Panc1 (cell line): ENCODE results near the gene GLIPR1L2. TPM values are rescaled to one million over a fixed set of nuclear protein-coding genes. Genes with fewer than 3 reads are reported as not detected.

Source experiments
- ATAC-seq: fragments of 200-7000 bp; cut with Tn5 transposase; 2 replicates; pipeline ENCODE4 v1.9.1; 2020; ENCODE audit warnings: mild to moderate bottlenecking, moderate library complexity
- BruUV-seq: library from RNA; stranded (reverse); fragments of 400-500 nt; replicated peaks from 2 replicates; lab custom pipeline; 2021; lab: Mats Ljungman, UMichigan
- CTCF ChIA-PET: fragments of 300-600 bp; sonication (Branson Sonifier 250); formaldehyde crosslinking; loops from one replicate; lab custom pipeline; 2022; ENCODE audit warnings: antibody characterized with exemption; lab: Charles Lee
- POLR2A ChIA-PET: fragments of 300-600 bp; sonication (Branson Sonifier 250); formaldehyde crosslinking; loops from one replicate; lab custom pipeline; 2022; ENCODE audit warnings: antibody characterized with exemption; lab: Charles Lee
- DNase-seq: peaks from one replicate; pipeline ENCODE4 v3.0.0-alpha.2; 2010; ENCODE audit warnings: low read depth, low spot score
- H3K27ac ChIP-seq: 2 replicates; pipeline ENCODE4 v1.5.1; 2011; ENCODE audit warnings: mild to moderate bottlenecking, low read length, inconsistent platforms
- H3K27me3 ChIP-seq: fragments of 200-500 bp; sonication (Bioruptor generic); 2 replicates; pipeline ENCODE4 v1.6.0; 2014; ENCODE audit warnings: low read length, inconsistent platforms; ENCODE audit not compliant: control insufficient read depth, insufficient read depth
- H3K36me3 ChIP-seq: fragments of 200-500 bp; sonication (Bioruptor generic); 2 replicates; pipeline ENCODE4 v1.5.1; 2014; ENCODE audit warnings: inconsistent platforms, mild to moderate bottlenecking, low read length, moderate library complexity; ENCODE audit not compliant: control insufficient read depth, insufficient read depth
- H3K4me1 ChIP-seq: 2 replicates; pipeline ENCODE4 v1.5.1; 2011; ENCODE audit warnings: inconsistent platforms, mild to moderate bottlenecking, low read length, moderate library complexity; ENCODE audit not compliant: control insufficient read depth, insufficient read depth
- H3K4me3 ChIP-seq, 2 experiments: 2 replicates each; pipeline ENCODE4 v1.5.1; 2011 to 2012; ENCODE audit warnings: low read depth in 2 of 2, low read length in 2 of 2, mild to moderate bottlenecking in 2 of 2, inconsistent platforms in 1 of 2, moderate library complexity in 1 of 2
- H3K9me3 ChIP-seq: fragments of 200-500 bp; sonication (Bioruptor generic); 2 replicates; pipeline ENCODE4 v1.5.1; 2014; ENCODE audit warnings: low read depth, mild to moderate bottlenecking, inconsistent platforms, low read length, moderate library complexity; ENCODE audit not compliant: control insufficient read depth, insufficient read depth
- POLR2AphosphoS5 ChIP-seq: IDR thresholded peaks from 2 replicates; pipeline ENCODE4 v1.6.1; 2012; ENCODE audit warnings: mild to moderate bottlenecking, low read depth, low read length, moderate library complexity
- SIN3A ChIP-seq: IDR thresholded peaks from 2 replicates; pipeline ENCODE4 v1.6.1; 2012; ENCODE audit warnings: low read depth, mild to moderate bottlenecking, low read length, moderate library complexity, borderline replicate concordance; ENCODE audit not compliant: insufficient read depth
- TCF7L2 ChIP-seq: IDR thresholded peaks from 2 replicates; pipeline ENCODE4 v1.6.1; 2011; ENCODE audit warnings: mild to moderate bottlenecking, low read depth, low read length, inconsistent platforms
- in situ Hi-C: cut with HindIII; loops from 2 replicates; pipeline ENCODE4 v1.10.0; 2016; ENCODE audit warnings: low sequenced_read_pairs, low pct_unique_long_range_greater_than_20kb
- intact Hi-C: fragments of 100-400 bp; cut with micrococcal nuclease; formaldehyde crosslinking; loops from one replicate; pipeline ENCODE4 v1.10.0; 2022; ENCODE audit not compliant: unreplicated experiment
- total RNA-seq: library from RNA; stranded (reverse); gene quantifications from one replicate; pipeline ENCODE4 v1.2.1, GENCODE V29; 2021; ENCODE audit not compliant: unreplicated experiment
- TF ChIP-seq, protein P1 (sequence below): fragments of 450-650 bp; IDR thresholded peaks from 2 replicates; pipeline ENCODE4 v1.5.1; 2017; ENCODE audit warnings: mild to moderate bottlenecking
- TF ChIP-seq, protein P2 (sequence below), 2 experiments: IDR thresholded peaks; 2 replicates each; pipeline ENCODE4 v1.6.1; 2011 to 2012; ENCODE audit warnings: low read depth in 2 of 2, control low read depth in 1 of 2, low read length in 1 of 2, mild to moderate bottlenecking in 1 of 2, moderate library complexity in 1 of 2; ENCODE audit not compliant: insufficient read depth in 1 of 2

The GLIPR1L2 gene
- total RNA-seq, 1 experiment from 2014 or later = 0.72 TPM

GRCh38 chr12:75478116-75478794 lies 87.4 kb downstream of the GLIPR1L2 start:
- H3K27me3 ChIP-seq = no peaks in the 10 kb centered on the region
- no TSS peak for BruUV-seq
- H3K4me3 ChIP-seq = no peak overlapping the region
- TF ChIP-seq POLR2AphosphoS5 (no peak), TCF7L2 (no peak), SIN3A (no peak)
- TF ChIP-seq, protein P1, sequence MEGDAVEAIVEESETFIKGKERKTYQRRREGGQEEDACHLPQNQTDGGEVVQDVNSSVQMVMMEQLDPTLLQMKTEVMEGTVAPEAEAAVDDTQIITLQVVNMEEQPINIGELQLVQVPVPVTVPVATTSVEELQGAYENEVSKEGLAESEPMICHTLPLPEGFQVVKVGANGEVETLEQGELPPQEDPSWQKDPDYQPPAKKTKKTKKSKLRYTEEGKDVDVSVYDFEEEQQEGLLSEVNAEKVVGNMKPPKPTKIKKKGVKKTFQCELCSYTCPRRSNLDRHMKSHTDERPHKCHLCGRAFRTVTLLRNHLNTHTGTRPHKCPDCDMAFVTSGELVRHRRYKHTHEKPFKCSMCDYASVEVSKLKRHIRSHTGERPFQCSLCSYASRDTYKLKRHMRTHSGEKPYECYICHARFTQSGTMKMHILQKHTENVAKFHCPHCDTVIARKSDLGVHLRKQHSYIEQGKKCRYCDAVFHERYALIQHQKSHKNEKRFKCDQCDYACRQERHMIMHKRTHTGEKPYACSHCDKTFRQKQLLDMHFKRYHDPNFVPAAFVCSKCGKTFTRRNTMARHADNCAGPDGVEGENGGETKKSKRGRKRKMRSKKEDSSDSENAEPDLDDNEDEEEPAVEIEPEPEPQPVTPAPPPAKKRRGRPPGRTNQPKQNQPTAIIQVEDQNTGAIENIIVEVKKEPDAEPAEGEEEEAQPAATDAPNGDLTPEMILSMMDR = no peak
- TF ChIP-seq, protein P2, sequence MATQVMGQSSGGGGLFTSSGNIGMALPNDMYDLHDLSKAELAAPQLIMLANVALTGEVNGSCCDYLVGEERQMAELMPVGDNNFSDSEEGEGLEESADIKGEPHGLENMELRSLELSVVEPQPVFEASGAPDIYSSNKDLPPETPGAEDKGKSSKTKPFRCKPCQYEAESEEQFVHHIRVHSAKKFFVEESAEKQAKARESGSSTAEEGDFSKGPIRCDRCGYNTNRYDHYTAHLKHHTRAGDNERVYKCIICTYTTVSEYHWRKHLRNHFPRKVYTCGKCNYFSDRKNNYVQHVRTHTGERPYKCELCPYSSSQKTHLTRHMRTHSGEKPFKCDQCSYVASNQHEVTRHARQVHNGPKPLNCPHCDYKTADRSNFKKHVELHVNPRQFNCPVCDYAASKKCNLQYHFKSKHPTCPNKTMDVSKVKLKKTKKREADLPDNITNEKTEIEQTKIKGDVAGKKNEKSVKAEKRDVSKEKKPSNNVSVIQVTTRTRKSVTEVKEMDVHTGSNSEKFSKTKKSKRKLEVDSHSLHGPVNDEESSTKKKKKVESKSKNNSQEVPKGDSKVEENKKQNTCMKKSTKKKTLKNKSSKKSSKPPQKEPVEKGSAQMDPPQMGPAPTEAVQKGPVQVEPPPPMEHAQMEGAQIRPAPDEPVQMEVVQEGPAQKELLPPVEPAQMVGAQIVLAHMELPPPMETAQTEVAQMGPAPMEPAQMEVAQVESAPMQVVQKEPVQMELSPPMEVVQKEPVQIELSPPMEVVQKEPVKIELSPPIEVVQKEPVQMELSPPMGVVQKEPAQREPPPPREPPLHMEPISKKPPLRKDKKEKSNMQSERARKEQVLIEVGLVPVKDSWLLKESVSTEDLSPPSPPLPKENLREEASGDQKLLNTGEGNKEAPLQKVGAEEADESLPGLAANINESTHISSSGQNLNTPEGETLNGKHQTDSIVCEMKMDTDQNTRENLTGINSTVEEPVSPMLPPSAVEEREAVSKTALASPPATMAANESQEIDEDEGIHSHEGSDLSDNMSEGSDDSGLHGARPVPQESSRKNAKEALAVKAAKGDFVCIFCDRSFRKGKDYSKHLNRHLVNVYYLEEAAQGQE (IDR thresholded peaks at IDR 0.05; ENCODE audit: insufficient read depth in 1 of 2, low read depth in 2 of 2, low read length in 1 of 2) = no peak
- ChIA-PET CTCF (no interaction called here), POLR2A (no interaction called here)
- no peaks in the 10 kb centered on the region for H3K36me3 ChIP-seq
- no peak for ATAC-seq
- H3K27ac ChIP-seq = peak overlapping the region; percentile 5; the same call in 1 of the 2 replicates
- in situ Hi-C loops (no loop called here), intact Hi-C loops (no loop called here)
- no peaks in the 10 kb centered on the region for H3K9me3 ChIP-seq
- no peak for DNase-seq
- H3K4me1 ChIP-seq = peaks cover 15% of the 10 kb centered on the region

DNA sequence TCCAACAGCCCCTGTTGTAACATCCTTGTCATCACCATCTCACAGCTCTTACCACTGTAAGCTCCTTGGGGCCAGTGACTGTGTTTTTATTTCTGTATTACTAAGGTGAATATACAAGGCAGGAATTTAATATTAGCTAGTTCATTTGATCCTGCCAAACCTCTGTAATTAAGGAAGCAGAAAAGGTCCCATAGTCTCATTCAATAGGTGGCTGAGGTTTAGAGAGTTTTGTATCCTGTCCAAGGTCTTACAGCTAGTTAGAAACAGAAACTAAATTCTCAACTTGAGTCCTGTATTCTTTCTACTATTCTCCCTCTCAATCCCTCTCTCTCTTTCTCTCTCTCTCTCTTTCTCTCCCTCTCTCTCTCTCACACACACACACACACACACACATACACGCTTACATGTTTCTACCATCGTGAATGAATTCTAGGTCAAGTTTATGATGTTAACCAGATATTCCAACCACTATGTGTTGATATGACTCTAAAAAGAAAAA lies 89.1 kb downstream of the GLIPR1L2 start:
- H3K27ac ChIP-seq = peak overlapping the region; percentile 90
- H3K27me3 ChIP-seq = no peaks in the 10 kb centered on the region
- H3K36me3 ChIP-seq = no peaks in the 10 kb centered on the region
- DNase-seq = no peak
- POLR2A ChIA-PET = no interaction called here
- ATAC-seq = 0 out of 2 replicates have a peak, but pooled peaks have one; percentile 41
- BruUV-seq = no TSS peak
- no peaks in the 10 kb centered on the region for H3K9me3 ChIP-seq
- H3K4me1 ChIP-seq = peaks cover 21% of the 10 kb centered on the region
- TF ChIP-seq, protein P1 = no peak
- TF ChIP-seq POLR2AphosphoS5 = no peak
- TF ChIP-seq, protein P2 (IDR thresholded peaks at IDR 0.05; ENCODE audit: insufficient read depth in 1 of 2, low read depth in 2 of 2, low read length in 1 of 2) = no peak
- TF ChIP-seq SIN3A = no peak
- no peak for TF ChIP-seq TCF7L2
- intact Hi-C loops = loop anchor here (5.0 to 10.0 kb wide), 3 partner anchors 88 to 785 kb away; partner anchors contain the start of genes CAPS2, GLIPR1L1 and GLIPR1L2
- CTCF ChIA-PET = interaction anchor here (1.7 kb wide), 1 partner anchor 89 kb away, joined by 12 read pairs; the partner anchor contains the start of gene GLIPR1L2
- peak overlapping the region; percentile 45 to 70 for H3K4me3 ChIP-seq
- in situ Hi-C loops = no loop called here
